IPS-18c (cell line): ENCODE results near the gene KAT14.
"Not testable (repeated sequence)": the region's sequence is repeated elsewhere in the genome, so short reads cannot be mapped to it uniquely, and the experiment has no call there.

Experiments used
- H3K4me3 ChIP-seq: 2 replicates; pipeline ENCODE4 v1.7.0; 2013; ENCODE audit warnings: low read depth, mild to moderate bottlenecking, low read length, moderate library complexity; ENCODE audit not compliant: insufficient read depth
- H3K9me3 ChIP-seq: one replicate; pipeline ENCODE4 v1.6.1; 2013; ENCODE audit warnings: mild to moderate bottlenecking, low read length, moderate library complexity; ENCODE audit not compliant: control insufficient read depth, insufficient read depth

KAT14 gene

GRCh38 chr20:18190338-18191233, 52.9 kb downstream of the KAT14 start:
- no peak overlapping the region for H3K4me3 ChIP-seq
- H3K9me3 ChIP-seq: no peaks in the 10 kb centered on the region

- no peaks in the 10 kb centered on the region for H3K9me3 ChIP-seq
- H3K4me3 ChIP-seq: no peak overlapping the region
Observed at GRCh38 chr20:18191306-18191705, 53.6 kb downstream of the KAT14 start.

GRCh38 chr20:18194461-18194860, 56.8 kb downstream of the KAT14 start:
- not testable (repeated sequence) for H3K9me3 ChIP-seq, H3K4me3 ChIP-seq

- Histone ChIP-seq H3K4me3 (no peak overlapping the region), H3K9me3 (no peaks in the 10 kb centered on the region)
Observed at GRCh38 chr20:18195931-18196330, 58.3 kb downstream of the KAT14 start.

GRCh38 chr20:18197382-18198070, 59.9 kb downstream of the KAT14 start:
- no peaks in the 10 kb centered on the region for H3K9me3 ChIP-seq
- no peak overlapping the region for H3K4me3 ChIP-seq

GRCh38 chr20:18202966-18203365, 65.3 kb downstream of the KAT14 start:
- Histone ChIP-seq H3K9me3 (peaks cover 3% of the 10 kb centered on the region), H3K4me3 (no peak overlapping the region)

GRCh38 chr20:18203700-18204099, 66.0 kb downstream of the KAT14 start:
- H3K9me3 ChIP-seq, H3K4me3 ChIP-seq: not testable (repeated sequence)

GRCh38 chr20:18213002-18213401, 75.3 kb downstream of the KAT14 start:
- Histone ChIP-seq H3K9me3 (no peaks in the 10 kb centered on the region), H3K4me3 (no peak overlapping the region)

- no peak overlapping the region for H3K4me3 ChIP-seq
- no peaks in the 10 kb centered on the region for H3K9me3 ChIP-seq
Observed at GRCh38 chr20:18215566-18215965, 77.9 kb downstream of the KAT14 start.

- Histone ChIP-seq H3K4me3 (no peak overlapping the region), H3K9me3 (no peaks in the 10 kb centered on the region)
Observed at GRCh38 chr20:18218280-18218679, 80.6 kb downstream of the KAT14 start.

GRCh38 chr20:18223409-18223808, 85.7 kb downstream of the KAT14 start:
- Histone ChIP-seq H3K9me3 (no peaks in the 10 kb centered on the region), H3K4me3 (no peak overlapping the region)

- Histone ChIP-seq H3K9me3 (peaks cover 2% of the 10 kb centered on the region), H3K4me3 (no peak overlapping the region)
Observed at GRCh38 chr20:18224968-18225568, 87.4 kb downstream of the KAT14 start.

GRCh38 chr20:18225632-18226031, 88.0 kb downstream of the KAT14 start:
- no peak overlapping the region for H3K4me3 ChIP-seq
- peaks cover 2% of the 10 kb centered on the region for H3K9me3 ChIP-seq

- H3K4me3 ChIP-seq, H3K9me3 ChIP-seq: not testable (repeated sequence)
Observed at GRCh38 chr20:18226741-18227140, 89.1 kb downstream of the KAT14 start.

- Histone ChIP-seq H3K9me3 (peaks cover 2% of the 10 kb centered on the region), H3K4me3 (no peak overlapping the region)
Observed at GRCh38 chr20:18233408-18233943, 95.8 kb downstream of the KAT14 start.
